ENCODE results near the gene GRM8.
"Not testable (repeated sequence)": the region's sequence is repeated elsewhere in the genome, so short reads cannot be mapped to it uniquely, and the experiment has no call there.

The GRM8 gene

GRCh38 chr7:126905255-126905654 lies 347.5 kb downstream of the GRM8 start:
- DNase-seq = not testable (repeated sequence)

GRCh38 chr7:126901041-126901765 lies 351.5 kb downstream of the GRM8 start:
- DNase-seq = not testable (repeated sequence)

GRCh38 chr7:126887980-126888379 lies 364.8 kb downstream of the GRM8 start:
- peak; percentile 72 to 76 for DNase-seq

GRCh38 chr7:126887560-126887959 lies 365.2 kb downstream of the GRM8 start:
- DNase-seq = peak; percentile 63 to 66

GRCh38 chr7:126882730-126883129 lies 370.0 kb downstream of the GRM8 start:
- not testable (repeated sequence) for DNase-seq

- DNase-seq = peak; percentile 12 to 32
Observed at GRCh38 chr7:126881908-126882307, 370.8 kb downstream of the GRM8 start.

GRCh38 chr7:126881315-126881714 lies 371.4 kb downstream of the GRM8 start:
- no peak for DNase-seq

GRCh38 chr7:126876536-126876935 lies 376.2 kb downstream of the GRM8 start:
- DNase-seq = not testable (repeated sequence)

GRCh38 chr7:126856691-126857291 lies 395.9 kb downstream of the GRM8 start:
- peak in 1 of 2 experiments; percentile 3 for DNase-seq

GRCh38 chr7:126845331-126845730 lies 407.4 kb downstream of the GRM8 start:
- DNase-seq = no peak

- no peak for DNase-seq
Observed at GRCh38 chr7:126843883-126844282, 408.9 kb downstream of the GRM8 start.

- peak; percentile 20 to 53 for DNase-seq
Observed at GRCh38 chr7:126843336-126843735, 409.4 kb downstream of the GRM8 start.

GRCh38 chr7:126842451-126842850 lies 410.3 kb downstream of the GRM8 start:
- DNase-seq = no peak

GRCh38 chr7:126840869-126841268 lies 411.9 kb downstream of the GRM8 start:
- DNase-seq = no peak

GRCh38 chr7:126839624-126840023 lies 413.1 kb downstream of the GRM8 start:
- no peak for DNase-seq

- no peak for DNase-seq
Observed at GRCh38 chr7:126838194-126838593, 414.5 kb downstream of the GRM8 start.

- peak; percentile 35 to 65 for DNase-seq
Observed at GRCh38 chr7:126831241-126831640, 421.5 kb downstream of the GRM8 start.

- no peak for DNase-seq
Observed at GRCh38 chr7:126820925-126821324, 431.8 kb downstream of the GRM8 start.

GRCh38 chr7:126819197-126819484 lies 433.6 kb downstream of the GRM8 start:
- DNase-seq = no peak

GRCh38 chr7:126818393-126819196 lies 434.1 kb downstream of the GRM8 start:
- DNase-seq = no peak

GRCh38 chr7:126809188-126809587 lies 443.6 kb downstream of the GRM8 start:
- DNase-seq = no peak

- no peak for DNase-seq
Observed at GRCh38 chr7:126806614-126807013, 446.1 kb downstream of the GRM8 start.

GRCh38 chr7:126805351-126805750 lies 447.4 kb downstream of the GRM8 start:
- DNase-seq = no peak

- DNase-seq = no peak
Observed at GRCh38 chr7:126804604-126805003, 448.1 kb downstream of the GRM8 start.
